Activated CD8-positive, alpha-beta T cell treated with anti-CD3 and anti-CD28 coated beads for 36 hours (primary cell): ENCODE data around the gene ISOC1. TPM values are rescaled to one million over a fixed set of nuclear protein-coding genes. Genes with fewer than 3 reads are reported as not detected.

Experiments
- ATAC-seq: fragments of 200-7000 bp; cut with Tn5 transposase; one replicate; pipeline ENCODE4 v1.10.0; 2021; ENCODE audit warnings: mild to moderate bottlenecking, moderate library complexity
- CTCF ChIA-PET: fragments of 350-600 bp; sonication (Branson Sonifier 250); formaldehyde crosslinking; loops from one replicate; lab custom pipeline; 2021; ENCODE audit warnings: antibody characterized with exemption; lab: Charles Lee
- POLR2A ChIA-PET: fragments of 350-600 bp; sonication (Branson Sonifier 250); formaldehyde crosslinking; loops from one replicate; lab custom pipeline; 2021; ENCODE audit warnings: antibody characterized with exemption; lab: Charles Lee
- DNase-seq: peaks from one replicate; pipeline ENCODE4 v3.0.0-alpha.2; 2020
- H3K27ac Mint-ChIP-seq: one replicate; pipeline ENCODE4 v1.8.0; 2021; ENCODE audit warnings: mild to moderate bottlenecking, mixed read lengths
- H3K27me3 Mint-ChIP-seq: one replicate; pipeline ENCODE4 v1.8.0; 2021; ENCODE audit warnings: mixed read lengths
- H3K36me3 Mint-ChIP-seq: one replicate; pipeline ENCODE4 v1.8.0; 2021; ENCODE audit warnings: low read depth, mixed read lengths
- H3K4me1 Mint-ChIP-seq: one replicate; pipeline ENCODE4 v1.8.0; 2021; ENCODE audit warnings: low read depth, mixed read lengths
- H3K4me3 Mint-ChIP-seq: one replicate; pipeline ENCODE4 v1.8.0; 2021; ENCODE audit warnings: mild to moderate bottlenecking, moderate library complexity, mixed read lengths
- H3K9me3 Mint-ChIP-seq: one replicate; pipeline ENCODE4 v1.8.0; 2021; ENCODE audit warnings: mixed read lengths
- intact Hi-C: fragments of 100-400 bp; cut with micrococcal nuclease; formaldehyde crosslinking; loops from one replicate; pipeline ENCODE4 v1.10.0; 2022
- total RNA-seq, 2 experiments: library from RNA; stranded (reverse); gene quantifications; one replicate each; pipeline ENCODE4 v1.2.3, GENCODE V29; 2021
- TF ChIP-seq, protein P1 (sequence below): fragments of 200-600 bp; IDR thresholded peaks from one replicate; pipeline ENCODE4 v1.8.0; 2022; ENCODE audit warnings: antibody characterized with exemption, mild to moderate bottlenecking

ISOC1 gene
- total RNA-seq, 2 experiments from 2014 or later, result 23.4 to 24.1 TPM

DNA sequence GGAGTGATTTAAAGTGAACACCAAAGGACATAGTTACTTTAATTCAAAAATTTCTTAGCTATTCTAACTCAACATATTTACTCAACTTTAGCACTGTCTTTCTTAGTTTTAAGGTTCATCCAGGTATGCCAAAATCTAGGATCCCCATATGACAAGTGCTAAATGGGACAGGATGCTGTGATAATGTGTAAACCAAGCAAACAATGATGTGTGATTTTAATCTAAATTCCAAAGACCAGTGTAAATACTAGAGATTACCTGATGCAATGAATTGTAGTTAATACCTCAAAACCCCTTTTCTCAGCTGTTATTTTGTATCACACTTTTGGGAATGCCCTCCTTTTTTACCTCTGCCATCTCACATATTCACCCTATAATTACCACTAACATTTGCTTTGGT is 26.8 kb upstream of the ISOC1 start:
- TF ChIP-seq, protein P1, sequence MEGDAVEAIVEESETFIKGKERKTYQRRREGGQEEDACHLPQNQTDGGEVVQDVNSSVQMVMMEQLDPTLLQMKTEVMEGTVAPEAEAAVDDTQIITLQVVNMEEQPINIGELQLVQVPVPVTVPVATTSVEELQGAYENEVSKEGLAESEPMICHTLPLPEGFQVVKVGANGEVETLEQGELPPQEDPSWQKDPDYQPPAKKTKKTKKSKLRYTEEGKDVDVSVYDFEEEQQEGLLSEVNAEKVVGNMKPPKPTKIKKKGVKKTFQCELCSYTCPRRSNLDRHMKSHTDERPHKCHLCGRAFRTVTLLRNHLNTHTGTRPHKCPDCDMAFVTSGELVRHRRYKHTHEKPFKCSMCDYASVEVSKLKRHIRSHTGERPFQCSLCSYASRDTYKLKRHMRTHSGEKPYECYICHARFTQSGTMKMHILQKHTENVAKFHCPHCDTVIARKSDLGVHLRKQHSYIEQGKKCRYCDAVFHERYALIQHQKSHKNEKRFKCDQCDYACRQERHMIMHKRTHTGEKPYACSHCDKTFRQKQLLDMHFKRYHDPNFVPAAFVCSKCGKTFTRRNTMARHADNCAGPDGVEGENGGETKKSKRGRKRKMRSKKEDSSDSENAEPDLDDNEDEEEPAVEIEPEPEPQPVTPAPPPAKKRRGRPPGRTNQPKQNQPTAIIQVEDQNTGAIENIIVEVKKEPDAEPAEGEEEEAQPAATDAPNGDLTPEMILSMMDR, result no peak
- no peak for ATAC-seq
- Mint-ChIP-seq H3K4me1 (no peaks in the 10 kb centered on the region), H3K27ac (no peak overlapping the region), H3K4me3 (no peak overlapping the region), H3K27me3 (peaks cover 1% of the 10 kb centered on the region), H3K36me3 (no peaks in the 10 kb centered on the region), H3K9me3 (no peaks in the 10 kb centered on the region)
- POLR2A ChIA-PET, result no interaction called here
- intact Hi-C loops, result no loop called here
- DNase-seq, result no peak
- CTCF ChIA-PET, result no interaction called here

DNA sequence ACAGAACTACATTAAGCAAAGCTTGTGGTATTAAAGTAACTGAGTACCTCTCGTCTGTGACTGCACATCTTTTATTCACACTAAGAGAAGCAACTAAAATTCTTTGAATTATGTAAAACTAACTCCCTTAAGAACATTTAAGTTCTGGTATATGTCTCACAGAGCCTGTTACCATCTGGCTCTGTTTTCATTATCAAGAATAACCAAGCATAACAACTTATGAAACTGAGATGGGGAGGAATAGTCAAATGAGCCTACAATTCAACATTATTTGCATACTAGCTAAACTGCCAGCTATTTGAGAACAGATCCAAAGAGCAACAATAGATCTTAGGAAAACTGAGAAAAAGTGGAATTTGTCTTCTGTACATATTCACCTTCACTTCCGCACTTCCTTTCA is 25.3 kb upstream of the ISOC1 start:
- ATAC-seq, result no peak
- TF ChIP-seq, protein P1, result no peak
- H3K9me3 Mint-ChIP-seq, result no peaks in the 10 kb centered on the region
- H3K27me3 Mint-ChIP-seq, result peaks cover 13% of the 10 kb centered on the region
- DNase-seq, result no peak
- intact Hi-C loops, result no loop called here
- no peak overlapping the region for H3K4me3 Mint-ChIP-seq
- ChIA-PET POLR2A (no interaction called here), CTCF (interaction anchor here (0.6 kb wide), 1 partner anchor 27 kb away, joined by 3 read pairs; no protein-coding TSS in a partner anchor)
- H3K27ac Mint-ChIP-seq, result no peak overlapping the region
- no peaks in the 10 kb centered on the region for H3K4me1 Mint-ChIP-seq
- H3K36me3 Mint-ChIP-seq, result no peaks in the 10 kb centered on the region

DNA sequence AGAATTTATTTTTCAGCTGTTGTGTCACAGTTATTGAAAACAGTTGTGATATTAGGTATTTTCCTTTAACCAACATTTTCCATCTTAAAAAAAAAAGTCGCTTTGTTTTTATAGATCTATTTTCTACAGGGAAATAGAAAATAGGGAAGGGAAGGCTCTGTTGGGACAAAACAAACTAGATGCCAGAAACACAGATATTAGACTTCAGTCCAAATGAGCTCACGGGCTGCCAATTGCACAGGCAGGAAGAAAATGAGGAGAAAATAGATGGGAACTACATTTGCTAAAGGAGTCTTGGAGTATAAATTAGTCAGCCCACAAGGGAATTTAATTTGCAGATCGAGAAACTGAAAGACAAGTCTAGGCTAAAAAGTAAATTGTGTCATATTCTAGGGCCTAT is 21.4 kb upstream of the ISOC1 start:
- CTCF ChIA-PET, result no interaction called here
- ATAC-seq (no peak), DNase-seq (no peak)
- intact Hi-C loops, result no loop called here
- TF ChIP-seq, protein P1, result no peak
- Mint-ChIP-seq H3K4me3 (no peak overlapping the region), H3K9me3 (no peaks in the 10 kb centered on the region), H3K36me3 (no peaks in the 10 kb centered on the region), H3K4me1 (no peaks in the 10 kb centered on the region), H3K27me3 (peaks cover 19% of the 10 kb centered on the region), H3K27ac (no peak overlapping the region)
- POLR2A ChIA-PET, result interaction anchor here (0.7 kb wide), 1 partner anchor 401 kb away, joined by 8 read pairs; no protein-coding TSS in a partner anchor

DNA sequence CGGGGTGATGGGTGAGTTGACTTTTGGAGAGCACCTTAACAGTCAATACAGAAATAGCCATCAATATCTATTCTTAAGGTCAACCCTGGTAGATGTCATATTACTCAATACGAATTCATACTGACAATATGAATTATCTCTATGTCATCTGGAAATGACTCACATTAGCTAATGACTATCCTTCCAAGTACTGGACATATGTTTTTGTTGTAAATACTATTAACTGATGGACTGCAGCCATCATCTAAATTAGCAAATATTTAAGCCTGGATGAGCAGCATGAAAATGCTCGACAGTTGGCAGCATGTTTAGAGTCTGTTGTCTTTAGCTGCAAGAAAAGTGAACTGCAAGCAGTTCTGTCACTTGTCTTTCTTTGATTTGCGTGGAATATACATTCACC is 19.6 kb upstream of the ISOC1 start:
- DNase-seq (no peak), ATAC-seq (no peak)
- Mint-ChIP-seq H3K36me3 (no peaks in the 10 kb centered on the region), H3K4me1 (no peaks in the 10 kb centered on the region), H3K27me3 (peaks cover 17% of the 10 kb centered on the region), H3K9me3 (no peaks in the 10 kb centered on the region), H3K4me3 (no peak overlapping the region), H3K27ac (no peak overlapping the region)
- ChIA-PET POLR2A (no interaction called here), CTCF (no interaction called here)
- intact Hi-C loops, result no loop called here
- TF ChIP-seq, protein P1, result no peak

DNA sequence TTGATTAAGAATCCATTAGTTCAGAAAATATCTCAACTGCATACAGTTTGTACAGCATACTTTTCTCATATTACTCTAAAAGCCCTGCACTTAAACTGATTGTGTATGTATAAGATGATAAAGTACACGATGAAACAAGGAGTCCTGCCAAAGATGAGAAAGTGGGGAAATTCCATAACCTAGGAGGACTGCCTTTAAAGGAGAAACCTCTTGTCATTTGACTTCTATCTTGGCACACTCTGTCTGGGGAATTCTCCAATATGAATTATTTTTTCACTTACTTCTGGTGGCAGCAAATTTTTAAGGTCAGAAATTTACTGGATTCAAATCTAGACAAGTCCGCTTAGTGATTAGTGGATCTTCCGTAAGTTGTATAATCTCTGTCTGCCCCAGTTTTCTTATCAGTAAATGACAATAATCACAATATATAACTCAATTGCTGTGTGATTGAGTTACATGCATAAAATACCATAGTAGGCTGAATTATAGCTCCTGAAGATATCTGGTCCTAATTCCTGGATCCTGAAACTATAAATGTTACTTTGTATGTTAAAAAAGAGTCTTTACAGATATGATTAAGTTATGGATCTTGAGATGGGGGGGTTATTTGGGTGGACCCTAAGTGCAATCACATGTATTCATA is 17.0 kb upstream of the ISOC1 start:
- DNase-seq, result no peak
- Mint-ChIP-seq H3K4me1 (no peaks in the 10 kb centered on the region), H3K9me3 (no peaks in the 10 kb centered on the region), H3K27ac (no peak overlapping the region), H3K36me3 (no peaks in the 10 kb centered on the region), H3K4me3 (no peak overlapping the region), H3K27me3 (peaks cover 21% of the 10 kb centered on the region)
- no peak for ATAC-seq
- intact Hi-C loops, result no loop called here
- CTCF ChIA-PET, result interaction anchor here (1.3 kb wide), 1 partner anchor 18 kb away, joined by 3 read pairs; no protein-coding TSS in a partner anchor
- TF ChIP-seq, protein P1, result no peak
- POLR2A ChIA-PET, result no interaction called here
